GM18499 (cell line): ENCODE results near the gene UBE2E3.

ENCODE experiments used
- ATAC-seq: cut with Tn5 transposase; IDR thresholded peaks from one replicate; pipeline ENCODE4 v1.9.1; 2021; ENCODE audit warnings: moderate number of reproducible peaks; ENCODE audit not compliant: insufficient read depth, unreplicated experiment

UBE2E3 gene

DNA sequence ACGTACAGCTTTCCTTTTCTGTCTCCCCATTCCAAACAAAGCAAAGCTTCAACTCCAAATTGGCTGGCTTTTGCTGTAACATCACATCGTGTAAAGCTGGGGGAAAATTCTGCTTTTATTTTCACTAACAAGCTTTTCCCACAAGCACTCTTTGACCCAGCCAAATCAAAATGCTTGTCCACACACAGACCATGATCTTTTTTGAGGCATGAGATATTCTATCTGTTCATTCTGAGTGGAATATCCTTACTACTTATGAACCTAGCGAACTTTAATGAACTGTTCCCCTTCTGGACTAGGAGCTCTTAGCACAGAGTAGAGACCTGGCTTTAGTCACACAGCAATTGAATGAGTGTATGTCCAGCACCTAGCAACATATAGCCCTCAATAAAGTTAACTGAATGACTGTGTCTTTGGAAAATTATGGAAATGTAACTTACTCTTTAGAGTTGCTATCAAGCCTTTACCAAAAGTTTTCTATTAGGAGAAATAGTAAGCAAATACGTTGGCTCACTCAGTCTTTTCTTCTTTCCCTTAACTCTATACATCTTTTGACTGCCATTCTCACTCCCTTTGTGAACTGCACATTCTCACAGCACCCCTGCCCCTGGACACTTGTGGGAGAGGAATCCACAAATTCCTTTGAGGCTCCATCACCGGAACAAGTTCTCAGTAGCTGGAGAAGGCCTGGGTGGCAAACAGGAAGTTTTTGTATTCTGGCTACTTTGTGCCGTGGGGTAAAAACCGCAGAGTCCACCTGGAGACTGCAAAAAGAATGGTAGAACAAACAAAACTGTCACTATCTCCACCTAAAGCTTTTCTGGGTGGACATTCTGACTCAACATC, 1.3 kb upstream of the UBE2E3 start:
- no peak for ATAC-seq

DNA sequence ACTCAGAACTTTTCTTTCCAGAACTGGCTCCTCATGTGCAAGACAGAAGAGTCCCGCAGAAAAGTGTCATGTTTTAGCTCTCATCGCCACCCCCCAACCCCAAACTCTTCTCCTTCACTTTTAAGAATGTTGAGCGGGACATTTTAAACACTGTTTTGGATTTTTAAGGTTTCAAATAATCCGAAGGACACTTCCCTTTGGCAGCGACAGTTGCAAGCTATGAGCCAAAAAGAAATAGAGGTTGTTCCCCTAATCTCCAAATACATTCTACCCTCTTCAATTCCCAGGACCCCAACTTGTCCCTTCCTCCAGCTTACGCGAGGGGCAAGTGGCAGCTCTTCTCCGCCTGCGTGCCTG, 678 bp upstream of the UBE2E3 start:
- ATAC-seq = no peak

GRCh38 chr2:180980943-180981911, 822 bp downstream of the UBE2E3 start:
- no peak for ATAC-seq

DNA sequence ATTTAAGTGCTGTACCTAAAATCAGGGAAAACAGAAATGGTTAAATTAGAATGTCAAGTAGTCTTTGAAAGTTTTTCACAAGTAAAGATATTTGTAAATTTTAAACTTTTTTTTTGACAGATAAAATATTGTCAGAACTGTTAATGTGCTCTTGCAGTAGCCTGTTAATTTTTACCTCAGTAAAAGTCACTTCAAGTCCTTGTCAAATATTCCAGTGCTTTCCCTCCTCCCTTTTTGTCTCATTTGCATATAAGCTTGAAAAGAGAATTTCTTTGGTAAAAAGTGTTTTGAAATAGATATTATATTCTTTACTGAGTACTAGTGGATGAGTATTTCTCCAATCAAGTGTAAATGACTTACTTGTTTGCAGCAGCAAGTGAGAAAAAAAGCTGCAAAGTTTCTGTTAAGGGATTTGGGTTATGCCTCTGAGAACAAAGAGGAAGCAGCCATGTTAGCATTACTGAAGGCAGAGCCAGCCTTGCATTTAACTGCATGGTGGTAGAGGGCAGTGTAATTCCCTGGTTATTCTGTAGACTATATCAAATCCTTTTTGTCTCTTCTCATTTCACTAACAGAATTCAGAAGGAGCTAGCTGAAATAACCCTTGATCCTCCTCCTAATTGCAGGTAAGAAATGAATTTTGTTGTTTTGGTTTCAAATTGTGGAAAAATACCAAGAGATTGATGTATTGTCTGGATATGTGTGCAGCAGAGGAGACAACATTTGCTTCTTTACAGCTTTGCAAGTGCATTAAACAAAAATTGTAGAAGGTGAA, 3.2 kb downstream of the UBE2E3 start:
- ATAC-seq = peak; percentile 49

- no peak for ATAC-seq
These were observed 5.5 kb downstream of the UBE2E3 start for GRCh38 chr2:180985771-180986395.

DNA sequence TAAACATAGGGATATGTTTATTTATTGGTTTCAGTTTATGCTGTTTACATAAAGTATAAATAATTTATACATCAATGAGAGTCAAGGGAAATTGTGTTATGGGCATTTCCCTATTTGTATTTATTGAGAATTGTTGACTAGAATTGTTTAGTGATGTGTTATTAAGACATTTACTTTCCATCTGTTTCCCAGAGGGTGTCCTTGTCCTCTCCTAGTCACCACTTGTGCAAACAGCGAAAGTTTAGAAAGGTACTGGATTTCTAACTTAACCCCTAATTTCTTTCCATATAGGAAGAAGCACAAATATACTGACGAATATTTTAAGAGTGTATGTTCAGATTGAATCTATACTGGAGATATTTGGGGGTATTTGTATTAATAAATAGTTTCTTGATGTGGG, 6.7 kb downstream of the UBE2E3 start:
- ATAC-seq = no peak

DNA sequence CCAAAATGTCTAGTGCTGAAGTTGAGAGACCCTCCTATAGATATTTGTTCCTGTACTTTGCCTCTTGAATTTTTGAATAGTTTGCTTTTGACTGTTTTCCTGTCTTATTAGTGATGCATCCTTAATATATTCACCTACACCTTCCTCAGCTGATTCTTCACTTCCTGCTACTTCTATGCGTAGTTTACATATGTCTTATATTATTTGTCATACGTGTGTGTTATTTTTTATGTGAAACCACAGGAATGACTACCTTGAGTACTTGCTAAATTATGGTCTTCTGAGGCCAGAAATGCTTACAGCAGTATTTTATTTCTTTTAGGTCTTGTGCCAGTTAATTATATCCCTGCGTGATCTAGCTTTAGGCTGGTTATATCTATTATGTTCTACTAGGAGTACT, 9.9 kb downstream of the UBE2E3 start:
- no peak for ATAC-seq

DNA sequence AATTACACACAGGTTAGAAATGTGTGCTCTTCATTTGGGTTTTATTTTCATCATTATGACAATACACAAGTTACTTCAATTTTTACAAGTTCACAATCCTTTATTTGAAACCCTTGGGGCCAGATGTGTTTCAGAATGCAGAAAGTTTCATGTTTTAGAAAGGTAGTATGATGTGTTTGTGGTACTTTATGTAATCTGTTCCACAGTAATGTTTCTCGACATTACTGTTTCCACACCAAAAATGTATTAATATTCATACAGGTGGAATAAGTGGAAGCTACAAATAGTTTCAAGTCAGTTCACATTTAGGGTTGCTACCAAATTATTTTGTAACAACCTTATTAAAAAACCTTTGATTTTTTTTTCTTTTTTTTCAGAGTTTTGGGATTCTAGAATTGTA, 10.4 kb downstream of the UBE2E3 start:
- ATAC-seq = no peak

GRCh38 chr2:180991361-180991760, 11.0 kb downstream of the UBE2E3 start:
- ATAC-seq = no peak

DNA sequence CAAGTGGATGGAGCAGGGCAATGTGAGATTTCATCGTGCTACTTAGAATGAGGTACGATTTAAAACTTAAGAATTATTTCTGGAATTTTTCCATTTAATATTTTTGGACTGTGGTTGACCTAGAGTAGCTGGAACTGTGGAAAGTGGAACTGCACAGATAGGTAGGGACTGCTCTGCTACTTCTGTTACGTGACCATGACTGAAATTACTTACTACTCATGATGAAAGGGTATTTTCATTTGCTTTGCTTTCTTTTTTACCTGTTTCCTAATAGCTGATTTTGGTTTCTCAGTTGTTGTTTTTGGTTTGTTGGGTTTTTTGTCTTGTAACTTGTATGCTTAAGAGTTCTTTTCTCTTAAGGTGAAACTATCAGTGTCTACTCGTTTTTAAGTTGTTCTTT, 11.4 kb downstream of the UBE2E3 start:
- ATAC-seq = peak; percentile 75

DNA sequence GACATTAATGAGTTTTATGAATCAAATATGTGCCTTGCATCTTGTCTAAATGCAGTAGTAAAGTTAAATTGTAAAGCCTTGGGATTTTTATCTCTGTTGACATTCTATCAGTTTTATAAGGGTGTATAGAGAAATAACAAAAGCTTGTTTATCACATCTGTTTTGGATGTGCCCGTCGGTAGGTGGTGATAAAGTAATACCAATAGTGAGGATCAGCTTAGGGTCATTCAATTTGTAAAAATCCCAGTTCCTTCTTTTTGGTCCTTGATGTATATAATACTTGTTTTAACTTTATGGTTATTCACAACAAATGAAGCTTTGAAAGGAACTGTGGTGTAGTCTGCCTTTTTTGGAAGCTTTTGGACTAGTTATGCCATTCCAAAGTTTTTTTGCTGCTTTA, 12.6 kb downstream of the UBE2E3 start:
- ATAC-seq = no peak

DNA sequence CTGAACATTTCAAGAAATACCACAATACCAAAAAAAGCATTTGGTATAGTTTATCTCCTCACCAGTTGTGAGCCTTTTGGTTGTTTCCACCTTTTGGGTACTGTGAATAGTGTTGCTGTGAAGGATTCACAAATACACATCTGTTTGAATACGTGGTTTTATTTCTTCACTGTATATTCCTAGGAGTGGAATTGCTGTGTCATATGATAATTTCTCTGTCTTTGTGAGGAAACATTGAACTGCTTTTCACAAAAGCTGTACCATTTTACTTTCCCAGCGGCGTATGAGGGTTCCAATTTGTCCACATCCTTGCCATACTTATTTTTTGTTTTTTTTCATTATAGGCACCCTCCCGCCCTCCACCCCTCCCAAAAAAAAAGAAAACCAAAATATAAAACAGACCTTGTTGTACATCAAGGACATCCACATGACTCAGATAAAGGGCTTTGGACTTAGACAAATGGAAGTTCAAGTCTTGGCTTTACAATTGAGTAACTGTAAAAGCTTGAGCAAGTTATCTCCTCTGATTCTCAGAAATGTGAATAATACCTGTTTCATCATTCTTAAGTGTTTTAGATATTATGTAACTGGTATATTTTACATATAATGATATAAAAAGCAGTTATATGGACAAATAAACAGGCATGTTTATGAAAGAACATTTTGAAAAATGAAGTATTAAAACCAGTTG, 19.0 kb downstream of the UBE2E3 start:
- no peak for ATAC-seq

- no peak for ATAC-seq
These were observed 24.4 kb downstream of the UBE2E3 start for GRCh38 chr2:181004647-181005325.

- no peak for ATAC-seq
These were observed 24.9 kb downstream of the UBE2E3 start for GRCh38 chr2:181005326-181005655.

GRCh38 chr2:181005809-181006208, 25.4 kb downstream of the UBE2E3 start:
- ATAC-seq = no peak

- ATAC-seq = no peak
These were observed 26.9 kb downstream of the UBE2E3 start for GRCh38 chr2:181007086-181007837.

GRCh38 chr2:181008407-181008806, 28.0 kb downstream of the UBE2E3 start:
- ATAC-seq = no peak

GRCh38 chr2:181021199-181021789, 40.9 kb downstream of the UBE2E3 start:
- ATAC-seq = no peak
